ENCODE results near the gene PANK4.
A peak's percentile ranks its signal among the peaks of the same experiment; 100 is the strongest.
"Not testable (repeated sequence)": the region's sequence is repeated elsewhere in the genome, so short reads cannot be mapped to it uniquely, and the experiment has no call there.

PANK4 gene

GRCh38 chr1:2558420-2558819, 32.0 kb upstream of the PANK4 start:
- no peak for DNase-seq

GRCh38 chr1:2557482-2558400, 31.3 kb upstream of the PANK4 start:
- no peak for DNase-seq

DNA sequence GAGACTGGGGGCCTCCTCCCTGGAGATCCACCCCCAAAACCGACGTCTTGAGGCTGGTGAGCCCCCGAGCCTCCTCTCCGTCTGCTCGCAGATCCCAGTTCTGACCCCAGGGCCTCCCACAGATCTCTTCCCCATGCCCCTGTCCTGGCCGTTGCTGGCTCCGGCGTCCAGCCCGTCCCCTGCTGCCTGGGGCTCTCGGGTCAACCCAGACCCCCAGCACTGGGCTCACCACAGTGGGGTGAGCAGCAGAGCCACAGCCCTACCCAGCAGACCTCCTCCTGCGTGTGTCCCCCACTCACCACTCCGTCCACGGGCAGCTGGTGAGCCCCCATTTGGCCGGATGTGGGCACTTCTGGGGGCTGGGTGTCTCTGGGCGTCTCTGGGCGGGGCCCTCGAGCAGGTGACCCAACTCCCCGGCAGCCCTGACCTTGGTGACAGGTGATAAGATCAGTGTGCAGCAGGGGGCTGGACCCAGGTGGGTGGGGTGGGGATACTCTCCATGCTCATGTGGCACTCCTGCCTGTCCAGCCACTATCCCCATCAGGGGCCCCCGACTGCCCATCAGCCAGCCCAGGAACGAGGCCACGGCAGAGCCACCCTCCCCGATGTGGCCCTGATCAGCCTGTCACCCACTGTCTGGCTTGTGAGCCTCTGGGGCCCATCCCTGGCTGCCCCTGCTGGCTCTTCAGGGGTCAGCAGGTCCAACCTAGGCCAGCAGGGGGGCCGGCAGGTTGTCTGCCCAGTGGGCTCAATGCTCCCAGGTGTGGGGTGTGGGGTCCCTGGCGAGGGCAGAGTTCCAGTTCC, 30.5 kb upstream of the PANK4 start:
- peak in 1 of 2 donors; percentile 37 for DNase-seq

- peak; percentile 74 to 75 for DNase-seq
Measured at GRCh38 chr1:2556277-2556677, 29.9 kb upstream of the PANK4 start, which contains the start of gene TNFRSF14. TSS of gene TNFRSF14 (plus strand) at chr1:2556371. CDS start at chr1:2556665, 294 bp downstream.

- DNase-seq = peak; percentile 64 to 67
Measured at GRCh38 chr1:2555634-2556276, 29.4 kb upstream of the PANK4 start.

DNA sequence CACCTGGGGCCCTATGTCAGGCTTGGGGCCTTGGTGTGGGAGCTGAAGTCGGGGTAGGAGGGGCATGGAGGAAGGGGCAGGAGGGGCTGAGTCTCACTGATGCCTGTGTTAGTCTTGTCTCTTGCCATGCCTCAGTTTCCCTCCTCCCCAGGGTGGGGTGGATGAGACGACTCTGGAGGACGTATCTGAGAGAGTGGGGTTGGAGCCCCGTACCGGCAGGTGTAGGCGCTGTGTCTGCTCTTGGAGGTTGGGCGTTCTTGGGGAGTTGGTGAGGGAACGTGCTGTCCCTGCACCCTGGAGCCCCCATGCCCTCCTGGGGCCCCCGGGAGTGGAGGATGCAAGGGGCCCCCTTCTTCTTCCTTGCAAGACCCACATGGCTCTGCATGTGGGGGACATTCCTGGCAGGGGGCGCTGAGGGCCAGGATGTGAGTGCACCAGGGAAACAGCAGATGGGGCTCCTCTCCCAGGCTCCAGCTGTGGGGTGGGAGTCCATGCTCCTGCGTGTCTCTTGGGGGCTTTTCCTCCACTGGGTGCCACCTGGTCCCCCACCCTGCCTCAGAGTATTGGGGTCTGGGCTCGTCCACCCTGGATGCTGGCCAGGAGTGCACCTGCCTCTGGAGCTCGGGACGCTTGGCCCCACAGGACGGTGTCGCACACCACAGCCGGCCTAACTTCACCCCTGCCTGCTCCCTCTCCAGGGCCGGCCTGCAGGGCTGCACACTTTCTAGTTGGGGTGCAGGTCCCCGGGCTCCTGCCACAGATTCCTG, 28.4 kb upstream of the PANK4 start:
- peak; percentile 56 to 61 for DNase-seq

DNA sequence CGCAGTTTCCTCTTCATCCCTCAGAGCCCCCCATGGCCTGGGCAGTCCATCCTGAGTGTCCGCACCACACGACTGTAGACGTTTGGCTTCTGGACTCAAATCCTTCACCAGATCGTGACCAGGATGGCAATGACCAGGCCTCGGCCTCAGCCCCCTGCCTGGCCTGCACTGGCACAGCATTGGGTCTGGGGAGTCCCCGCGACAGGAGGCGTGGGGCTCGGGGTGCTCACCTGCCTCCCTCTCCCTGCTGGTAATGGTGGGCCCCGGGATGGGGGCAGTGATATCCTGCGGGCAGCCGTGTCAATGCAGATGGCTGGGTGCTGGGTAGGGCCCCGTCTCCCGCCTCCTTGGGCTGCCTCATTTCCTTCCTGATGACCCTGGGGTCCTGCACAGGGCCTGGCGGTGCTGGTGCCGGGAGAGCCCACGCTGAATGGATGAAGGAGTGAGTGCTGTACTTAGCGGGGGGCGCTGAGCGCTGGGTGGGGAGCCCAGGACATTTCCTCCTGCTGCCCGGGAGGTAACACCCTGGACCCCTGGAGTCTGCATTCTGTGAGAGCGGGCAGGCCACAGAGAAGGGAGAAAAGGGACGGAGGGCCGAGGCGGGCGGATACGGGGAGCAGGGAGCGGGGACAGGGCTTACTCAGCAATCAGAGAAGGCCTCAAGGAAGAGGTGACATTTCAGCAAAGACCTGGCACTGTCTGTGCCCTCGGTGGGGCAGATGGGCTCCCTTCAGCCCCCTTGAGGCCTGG, 27.6 kb upstream of the PANK4 start:
- no peak for DNase-seq

GRCh38 chr1:2553076-2553475, 26.7 kb upstream of the PANK4 start:
- not testable (repeated sequence) for DNase-seq

GRCh38 chr1:2552189-2552588, 25.8 kb upstream of the PANK4 start:
- no peak for DNase-seq

DNA sequence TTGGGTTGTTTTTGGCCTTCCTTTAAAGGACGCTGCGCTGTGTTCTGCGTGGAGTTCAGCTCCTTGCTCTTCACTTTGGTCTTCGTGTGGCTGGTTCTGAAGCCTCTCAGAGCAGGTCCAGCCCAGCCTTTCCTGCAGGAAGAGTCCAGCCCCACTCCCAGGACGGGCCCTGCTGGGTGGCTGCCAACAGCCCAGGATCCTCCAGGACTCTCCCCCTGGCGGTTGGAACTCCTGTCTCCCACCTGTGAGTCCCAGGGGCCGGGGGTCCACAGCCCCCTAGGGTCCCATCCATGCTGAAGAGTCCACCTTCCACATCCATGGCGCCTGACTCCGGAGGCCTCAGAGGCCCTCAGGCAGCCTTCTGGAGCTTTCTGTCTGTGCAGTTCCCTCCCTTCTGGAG, 25.1 kb upstream of the PANK4 start:
- DNase-seq = not testable (repeated sequence)

- DNase-seq = not testable (repeated sequence)
Measured at GRCh38 chr1:2550309-2550861, 24.0 kb upstream of the PANK4 start.

GRCh38 chr1:2549367-2550029, 23.1 kb upstream of the PANK4 start:
- DNase-seq = not testable (repeated sequence)

DNA sequence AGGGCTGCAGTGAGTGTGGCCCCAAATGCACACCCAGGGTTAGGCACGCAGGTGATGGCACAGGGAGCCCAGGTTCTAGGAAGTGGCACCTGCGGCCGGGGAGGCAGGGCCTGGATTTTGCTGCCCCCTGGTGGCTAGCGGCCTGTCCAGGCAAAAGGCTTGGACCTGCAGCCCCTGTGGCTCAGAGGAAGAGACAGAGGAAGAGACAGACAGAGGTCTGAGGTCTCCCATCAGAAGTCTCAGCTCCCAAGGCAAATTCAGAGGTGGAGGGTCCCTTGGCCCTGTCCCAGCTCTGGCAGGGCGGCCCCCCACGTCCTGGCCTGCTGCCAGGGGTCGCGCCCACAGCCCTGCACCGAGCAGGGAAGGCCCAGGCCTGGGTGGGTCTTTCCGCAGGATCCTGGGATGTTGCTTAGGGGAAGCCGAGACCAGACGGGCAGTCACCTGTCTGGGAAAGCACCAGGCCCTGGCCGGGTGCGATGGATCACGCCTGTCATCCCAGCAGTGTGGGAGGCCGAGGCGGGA, 21.7 kb upstream of the PANK4 start:
- peak; percentile 84 to 87 for DNase-seq

DNA sequence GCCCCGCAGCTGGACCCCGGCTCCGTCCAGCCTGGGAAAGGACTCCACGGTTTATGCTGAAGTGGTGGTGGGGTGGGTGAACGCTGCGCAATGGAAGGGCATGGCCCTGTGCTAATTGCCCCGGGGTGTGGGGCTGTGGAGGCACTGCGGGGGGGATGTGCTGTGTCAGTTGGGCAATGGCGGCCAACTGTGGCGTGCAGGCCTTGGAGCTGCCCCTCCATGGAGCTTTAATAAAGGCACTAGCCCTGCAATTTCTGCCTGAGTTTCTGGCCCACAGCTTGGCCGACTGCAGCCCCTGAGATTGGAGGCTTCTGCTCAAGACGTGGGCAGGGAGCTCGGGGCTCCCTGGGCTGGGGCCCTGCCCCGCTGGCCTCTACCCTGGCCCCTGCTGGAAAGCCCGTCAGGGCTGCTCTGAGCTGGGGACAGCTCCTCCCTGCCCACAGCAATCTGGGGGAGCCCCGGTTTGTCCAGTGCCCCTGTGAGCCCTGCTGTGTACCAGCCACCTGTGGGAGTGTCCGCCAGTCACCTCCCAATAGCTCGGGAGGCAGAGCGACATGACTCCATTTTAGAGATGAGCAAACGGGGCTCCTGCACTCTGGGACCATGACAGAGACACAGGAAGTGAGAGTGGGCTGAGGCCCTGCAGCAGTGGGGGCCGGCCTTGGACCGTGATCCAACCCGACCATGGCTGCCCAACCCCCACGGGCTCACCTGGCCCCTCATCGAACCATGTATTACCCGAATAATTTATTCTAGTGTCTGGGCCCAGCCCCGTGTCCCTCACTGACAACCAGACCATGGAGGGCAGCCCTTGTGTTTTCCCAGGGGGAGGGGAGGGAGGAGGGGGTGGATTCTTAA, 21.0 kb upstream of the PANK4 start:
- DNase-seq = peak in 1 of 2 donors; percentile 45

DNA sequence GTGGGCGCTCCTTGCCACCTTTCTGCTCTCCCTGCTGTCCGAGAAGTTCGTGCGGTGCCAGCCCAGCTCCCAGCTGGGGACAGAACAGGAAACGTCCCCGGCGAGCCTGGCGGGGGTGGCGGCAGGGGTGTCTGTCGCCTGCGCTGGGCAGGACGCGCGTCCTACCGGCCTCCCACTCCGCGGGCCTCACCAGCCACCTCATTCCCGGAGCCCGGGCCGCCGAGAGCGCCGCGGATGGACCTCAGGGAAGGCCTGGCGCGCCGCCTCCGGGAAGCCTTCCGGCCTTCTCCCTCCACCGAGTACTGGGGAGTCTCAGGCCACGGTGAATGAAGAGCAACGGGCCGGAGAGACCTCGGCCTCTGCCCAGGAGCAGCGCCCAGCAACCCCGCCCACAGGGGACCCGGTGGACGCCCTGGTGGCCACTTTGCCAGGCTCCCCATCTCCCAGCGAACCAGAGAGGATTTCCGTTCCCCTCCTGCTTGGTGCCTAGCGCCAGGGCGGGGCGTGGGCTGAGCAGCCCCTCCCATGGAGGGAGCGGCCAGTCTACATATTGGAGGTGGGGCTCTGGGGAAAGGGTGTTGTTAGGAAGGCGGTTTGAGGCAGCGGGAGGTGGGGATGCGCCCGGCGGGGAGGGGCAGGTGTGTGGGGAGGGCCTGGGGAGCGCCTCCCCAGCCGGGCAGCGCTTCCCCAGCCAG, 20.3 kb upstream of the PANK4 start:
- peak; percentile 75 to 77 for DNase-seq

- DNase-seq = peak; percentile 86 to 94
Measured at GRCh38 chr1:2545754-2546514, 19.5 kb upstream of the PANK4 start.

DNA sequence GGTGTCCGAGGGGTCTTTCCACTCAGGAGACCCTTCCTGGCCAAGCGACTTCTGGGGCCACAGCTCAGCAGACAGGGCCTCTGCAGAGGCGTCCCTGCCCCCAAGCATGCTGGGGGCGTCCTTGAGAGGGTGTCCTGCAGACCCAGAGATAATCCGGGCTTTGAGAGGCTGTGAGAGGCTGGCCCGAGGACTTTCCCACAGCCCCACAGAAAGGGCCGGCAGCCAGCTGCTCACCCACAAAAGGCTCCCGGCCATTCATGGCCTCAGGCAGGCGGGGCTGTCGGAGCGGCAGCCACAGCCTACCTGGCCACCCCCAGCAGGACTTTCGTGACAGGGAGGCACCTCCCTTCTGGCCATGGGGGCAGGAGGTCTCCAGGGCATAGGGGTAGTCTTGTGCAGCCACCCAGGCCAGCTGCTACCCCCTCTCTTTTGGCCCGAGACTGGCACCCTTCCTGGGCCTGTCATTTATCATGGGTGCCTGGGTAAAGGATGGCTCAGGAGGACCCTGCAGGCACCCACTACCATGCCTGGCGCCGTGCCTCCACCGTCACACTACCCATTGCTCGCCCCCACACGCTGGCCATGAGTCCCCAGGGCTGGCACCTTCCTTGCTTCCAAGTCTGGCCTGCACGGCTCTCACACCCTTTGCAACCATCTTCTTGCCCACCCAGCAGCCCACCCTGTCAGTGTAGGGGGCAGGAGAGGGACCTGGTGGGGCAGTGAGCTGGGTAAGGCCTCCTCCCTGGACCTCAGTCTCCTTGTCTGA, 18.7 kb upstream of the PANK4 start:
- DNase-seq = no peak
